ENCODE results near the gene B4GALT1.

B4GALT1 gene

DNA sequence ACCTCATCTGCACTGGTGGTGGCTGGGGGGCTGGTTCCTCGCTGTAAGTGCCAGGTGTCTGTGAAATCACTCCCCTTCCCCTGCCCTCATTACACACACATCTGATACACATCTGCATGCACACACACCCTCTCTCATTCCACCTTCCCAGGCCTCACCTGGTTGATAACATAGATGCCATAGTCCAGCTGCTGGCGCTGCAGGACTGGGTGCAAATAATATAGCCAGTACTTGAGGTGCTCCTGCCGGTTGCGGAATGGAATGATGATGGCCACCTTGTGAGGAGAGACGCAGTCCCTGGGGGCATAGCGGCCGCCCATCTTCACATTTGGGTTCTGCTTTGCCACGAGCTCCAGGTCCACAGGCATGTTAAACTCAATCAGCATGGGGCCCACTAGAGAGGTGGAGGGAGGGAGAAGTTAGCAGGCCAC is 32.1 kb downstream of the B4GALT1 start:
- H3K4me2 ChIP-seq: peak overlapping the region; percentile 90
- H3K4me3 ChIP-seq: peak overlapping the region; percentile 50
- H3K4me1 ChIP-seq: peaks cover 89% of the 10 kb centered on the region
- peaks cover 8% of the 10 kb centered on the region; the same call in 1 of the 2 replicates for H4K20me1 ChIP-seq
- no peaks in the 10 kb centered on the region for H3K27me3 ChIP-seq
- H3K9me3 ChIP-seq: no peaks in the 10 kb centered on the region
- peak overlapping the region; percentile 76 for H3K9ac ChIP-seq
- peak overlapping the region; percentile 91 for H3K27ac ChIP-seq
- H3K36me3 ChIP-seq: peaks cover 37% of the 10 kb centered on the region
- no peak for TF ChIP-seq Cebpa-rat (IDR thresholded peaks at IDR 0.05)

DNA sequence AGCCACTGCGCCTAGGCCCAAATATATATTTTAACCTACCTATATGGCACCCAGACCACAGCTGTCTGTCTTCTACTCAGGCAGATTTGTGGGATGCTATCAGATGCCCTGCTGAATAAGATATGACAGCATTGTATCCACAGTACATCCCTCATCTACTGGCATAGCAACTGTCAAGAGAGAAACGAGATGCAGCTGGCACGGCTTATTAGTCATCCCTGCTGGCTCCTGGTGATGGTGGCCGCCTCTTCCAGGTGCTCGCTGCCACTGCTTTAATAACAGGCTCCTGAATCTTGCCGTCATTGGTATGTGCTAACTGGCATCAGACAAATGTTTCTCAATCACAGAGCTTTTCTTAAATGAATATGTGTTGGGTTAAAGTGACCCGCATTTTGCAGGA is 34.0 kb downstream of the B4GALT1 start:
- Histone ChIP-seq H3K9ac (no peak overlapping the region), H3K4me1 (peaks cover 89% of the 10 kb centered on the region), H3K4me3 (no peak overlapping the region), H3K27ac (0 out of 2 replicates have a peak overlapping the region, but pooled peaks have one; percentile 48), H3K4me2 (0 out of 2 replicates have a peak overlapping the region, but pooled peaks have one; percentile 90), H3K27me3 (no peaks in the 10 kb centered on the region), H3K9me3 (no peaks in the 10 kb centered on the region), H3K36me3 (peaks cover 53% of the 10 kb centered on the region), H4K20me1 (no peaks in the 10 kb centered on the region)
- no peak for TF ChIP-seq Cebpa-rat (IDR thresholded peaks at IDR 0.05)

- H4K20me1 ChIP-seq: no peaks in the 10 kb centered on the region
- H3K27ac ChIP-seq: no peak overlapping the region
- peaks cover 85% of the 10 kb centered on the region for H3K4me1 ChIP-seq
- no peak overlapping the region for H3K4me2 ChIP-seq
- H3K27me3 ChIP-seq: no peaks in the 10 kb centered on the region
- no peak for TF ChIP-seq Cebpa-rat (IDR thresholded peaks at IDR 0.05)
- H3K36me3 ChIP-seq: peaks cover 63% of the 10 kb centered on the region
- no peaks in the 10 kb centered on the region for H3K9me3 ChIP-seq
- H3K9ac ChIP-seq: no peak overlapping the region
- no peak overlapping the region for H3K4me3 ChIP-seq
These were observed 35.1 kb downstream of the B4GALT1 start for GRCh38 chr9:33131790-33132772.

GRCh38 chr9:33130961-33131789 is 36.0 kb downstream of the B4GALT1 start:
- Histone ChIP-seq H3K27ac (peak overlapping the region; percentile 59), H3K4me3 (no peak overlapping the region), H3K4me2 (peak overlapping the region; percentile 66), H3K36me3 (peaks cover 65% of the 10 kb centered on the region), H3K27me3 (no peaks in the 10 kb centered on the region), H4K20me1 (no peaks in the 10 kb centered on the region), H3K4me1 (peaks cover 85% of the 10 kb centered on the region), H3K9ac (no peak overlapping the region), H3K9me3 (no peaks in the 10 kb centered on the region)
- TF ChIP-seq Cebpa-rat (IDR thresholded peaks at IDR 0.05): no peak

- TF ChIP-seq Cebpa-rat (IDR thresholded peaks at IDR 0.05): no peak
- Histone ChIP-seq H4K20me1 (no peaks in the 10 kb centered on the region), H3K9me3 (no peaks in the 10 kb centered on the region), H3K4me3 (no peak overlapping the region), H3K9ac (peak overlapping the region; percentile 18; the same call in 1 of the 2 replicates), H3K27ac (peak overlapping the region; percentile 59), H3K27me3 (no peaks in the 10 kb centered on the region), H3K4me2 (peak overlapping the region; percentile 66), H3K4me1 (peaks cover 85% of the 10 kb centered on the region), H3K36me3 (peaks cover 65% of the 10 kb centered on the region)
These were observed 37.0 kb downstream of the B4GALT1 start for GRCh38 chr9:33129886-33130881.

DNA sequence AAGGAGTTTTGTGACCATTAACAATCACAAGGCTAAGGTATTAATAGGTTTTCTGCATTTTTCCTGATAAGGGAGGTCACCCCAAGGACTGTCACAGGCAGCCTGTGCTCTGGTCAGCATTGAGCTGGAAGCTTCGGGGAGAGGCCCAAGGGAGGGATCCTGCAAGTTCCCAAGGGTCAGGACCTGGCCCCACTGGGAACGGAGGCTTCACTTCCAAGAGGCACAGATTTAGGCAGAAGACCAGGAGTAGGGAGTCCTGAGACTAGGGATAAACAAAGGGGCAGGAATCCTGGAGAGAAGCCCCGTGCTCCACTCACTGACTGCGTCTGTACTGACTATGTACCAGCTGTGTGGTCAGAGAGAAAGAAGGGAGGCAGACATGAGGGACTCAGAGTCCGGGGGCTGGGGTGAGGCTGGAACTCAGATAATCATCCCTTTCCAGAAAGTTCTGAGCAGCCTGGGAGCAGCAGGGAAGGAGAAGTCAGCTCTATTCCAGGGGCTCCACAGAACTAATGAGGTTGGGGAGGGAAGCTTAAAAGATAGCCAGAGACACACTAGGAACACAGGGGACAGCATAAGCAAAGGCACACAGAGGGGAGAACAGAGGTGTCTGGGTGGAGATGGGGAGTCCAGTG is 37.8 kb downstream of the B4GALT1 start:
- H3K9me3 ChIP-seq: no peaks in the 10 kb centered on the region
- peak overlapping the region; percentile 18; the same call in 1 of the 2 replicates for H3K9ac ChIP-seq

DNA sequence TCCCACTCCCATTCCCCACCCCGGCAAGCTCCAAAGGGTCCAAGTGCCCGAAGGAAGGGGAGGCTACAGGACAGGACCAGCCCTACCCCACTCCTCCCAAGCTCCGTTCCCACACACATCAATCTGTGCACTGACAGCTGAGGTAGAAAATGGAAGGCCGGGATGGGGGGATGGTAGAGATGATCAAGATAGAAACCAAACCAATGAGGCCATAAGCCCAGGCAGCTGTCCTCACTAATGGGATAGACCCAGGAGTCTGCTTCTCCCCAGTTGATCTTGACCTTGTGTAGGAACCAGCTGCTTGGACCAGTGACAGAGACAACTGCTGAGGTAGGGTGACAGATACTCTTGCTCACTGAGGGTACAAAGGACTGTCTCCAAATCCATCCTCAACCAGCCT is 38.6 kb downstream of the B4GALT1 start:
- Histone ChIP-seq H3K4me3 (no peak overlapping the region), H3K9me3 (no peaks in the 10 kb centered on the region), H3K9ac (no peak overlapping the region), H3K4me2 (peak overlapping the region; percentile 66; the same call in 1 of the 2 replicates), H3K27ac (peak overlapping the region; percentile 59; the same call in 1 of the 2 replicates), H3K36me3 (peaks cover 58% of the 10 kb centered on the region), H3K27me3 (no peaks in the 10 kb centered on the region), H4K20me1 (no peaks in the 10 kb centered on the region), H3K4me1 (peaks cover 85% of the 10 kb centered on the region)
- no peak for TF ChIP-seq Cebpa-rat (IDR thresholded peaks at IDR 0.05)

More for the DNA sequence above, 37.8 kb downstream of the B4GALT1 start:
- no peak overlapping the region for H3K4me3 ChIP-seq
- peak overlapping the region; percentile 59 for H3K27ac ChIP-seq
- H3K36me3 ChIP-seq: peaks cover 65% of the 10 kb centered on the region
- H3K4me1 ChIP-seq: peaks cover 85% of the 10 kb centered on the region
- TF ChIP-seq Cebpa-rat (IDR thresholded peaks at IDR 0.05): no peak
- no peaks in the 10 kb centered on the region for H3K27me3 ChIP-seq
- no peaks in the 10 kb centered on the region for H4K20me1 ChIP-seq
- H3K4me2 ChIP-seq: peak overlapping the region; percentile 66

- Histone ChIP-seq H3K4me1 (peaks cover 84% of the 10 kb centered on the region), H3K4me2 (no peak overlapping the region), H3K9ac (no peak overlapping the region), H3K4me3 (no peak overlapping the region), H3K36me3 (peaks cover 52% of the 10 kb centered on the region), H3K27ac (0 out of 2 replicates have a peak overlapping the region, but pooled peaks have one; percentile 42), H4K20me1 (no peaks in the 10 kb centered on the region), H3K27me3 (no peaks in the 10 kb centered on the region), H3K9me3 (no peaks in the 10 kb centered on the region)
- no peak for TF ChIP-seq Cebpa-rat (IDR thresholded peaks at IDR 0.05)
These were observed 39.3 kb downstream of the B4GALT1 start for GRCh38 chr9:33127881-33128280.
